Measurements from ENCODE around the gene AUP1.

AUP1 gene

GRCh38 chr2:74537140-74537539 lies 7.6 kb upstream of the AUP1 start:
- DNase-seq (ENCODE audit: low read depth in 2 of 2): no peak

- no peak for DNase-seq (ENCODE audit: low read depth in 2 of 2)
Measured at GRCh38 chr2:74536166-74536950, 6.9 kb upstream of the AUP1 start.

- no peak for DNase-seq (ENCODE audit: low read depth in 2 of 2)
Measured at GRCh38 chr2:74535440-74535965, 6.0 kb upstream of the AUP1 start.

GRCh38 chr2:74534411-74534810 lies 4.9 kb upstream of the AUP1 start:
- no peak for DNase-seq (ENCODE audit: low read depth in 2 of 2)

- DNase-seq (ENCODE audit: low read depth in 2 of 2): no peak
Measured at GRCh38 chr2:74533464-74533863, 4.0 kb upstream of the AUP1 start.

GRCh38 chr2:74532222-74532621 lies 2.7 kb upstream of the AUP1 start:
- DNase-seq (ENCODE audit: low read depth in 2 of 2): no peak

GRCh38 chr2:74531666-74532065 lies 2.2 kb upstream of the AUP1 start:
- DNase-seq (ENCODE audit: low read depth in 2 of 2): no peak

- DNase-seq (ENCODE audit: low read depth in 2 of 2): no peak
Measured at GRCh38 chr2:74530239-74531187, 1.0 kb upstream of the AUP1 start.

GRCh38 chr2:74528600-74529356 lies 728 bp downstream of the AUP1 start:
- no peak for DNase-seq (ENCODE audit: low read depth in 2 of 2)

GRCh38 chr2:74527741-74528140 lies 1.8 kb downstream of the AUP1 start:
- DNase-seq (ENCODE audit: low read depth in 2 of 2): no peak

- DNase-seq (ENCODE audit: low read depth in 2 of 2): no peak
Measured at GRCh38 chr2:74526649-74527230, 2.8 kb downstream of the AUP1 start.

GRCh38 chr2:74525717-74526648 lies 3.5 kb downstream of the AUP1 start, which contains the start of gene DQX1:
TSS of gene DQX1 (minus strand) at chr2:74526231. CDS start at chr2:74525729, 502 bp downstream.
- no peak for DNase-seq (ENCODE audit: low read depth in 2 of 2)

GRCh38 chr2:74524955-74525716 lies 4.4 kb downstream of the AUP1 start:
- no peak for DNase-seq (ENCODE audit: low read depth in 2 of 2)

- DNase-seq (ENCODE audit: low read depth in 2 of 2): no peak
Measured at GRCh38 chr2:74524005-74524404, 5.5 kb downstream of the AUP1 start.

- DNase-seq (ENCODE audit: low read depth in 2 of 2): no peak
Measured at GRCh38 chr2:74522516-74522915, 7.0 kb downstream of the AUP1 start.

GRCh38 chr2:74516650-74517049 lies 12.9 kb downstream of the AUP1 start:
- no peak for DNase-seq (ENCODE audit: low read depth in 2 of 2)

- DNase-seq (ENCODE audit: low read depth in 2 of 2): peak; percentile 54 to 67
Measured at GRCh38 chr2:74515981-74516633, 13.4 kb downstream of the AUP1 start.

GRCh38 chr2:74515271-74515980 lies 14.1 kb downstream of the AUP1 start:
- DNase-seq (ENCODE audit: low read depth in 2 of 2): no peak

All from stimulated activated CD4-positive, alpha-beta T cell treated with anti-CD3 and anti-CD28 coated beads, Interleukin-12 subunit alpha, Interleukin-12 subunit beta, amount 100 ng/mL, for 24 hours (primary cell).